ENCODE data around the gene ELOB. TPM values are rescaled to one million over a fixed set of nuclear protein-coding genes. Genes with fewer than 3 reads are reported as not detected.

Gene ELOB
- total RNA-seq, 1 donor from 2014 or later, result 946 TPM

DNA sequence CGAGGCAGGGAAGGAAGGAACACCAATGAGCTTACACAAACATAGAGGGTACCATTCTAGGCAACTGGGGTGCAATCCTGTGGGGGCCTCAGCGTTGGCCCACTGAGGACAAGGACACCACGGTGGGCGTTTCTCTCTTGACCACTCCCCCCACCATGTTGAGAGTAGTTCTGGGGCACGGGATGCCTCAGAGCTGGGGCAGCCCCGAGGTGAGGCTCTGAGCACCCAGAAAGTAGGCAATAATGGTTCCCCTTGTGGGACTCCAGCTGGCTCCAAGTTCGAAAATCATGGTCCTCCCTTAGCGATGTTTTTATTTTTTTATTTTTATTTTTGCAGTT lies 45.0 kb upstream of the ELOB start:
- TF ChIP-seq, protein P1, sequence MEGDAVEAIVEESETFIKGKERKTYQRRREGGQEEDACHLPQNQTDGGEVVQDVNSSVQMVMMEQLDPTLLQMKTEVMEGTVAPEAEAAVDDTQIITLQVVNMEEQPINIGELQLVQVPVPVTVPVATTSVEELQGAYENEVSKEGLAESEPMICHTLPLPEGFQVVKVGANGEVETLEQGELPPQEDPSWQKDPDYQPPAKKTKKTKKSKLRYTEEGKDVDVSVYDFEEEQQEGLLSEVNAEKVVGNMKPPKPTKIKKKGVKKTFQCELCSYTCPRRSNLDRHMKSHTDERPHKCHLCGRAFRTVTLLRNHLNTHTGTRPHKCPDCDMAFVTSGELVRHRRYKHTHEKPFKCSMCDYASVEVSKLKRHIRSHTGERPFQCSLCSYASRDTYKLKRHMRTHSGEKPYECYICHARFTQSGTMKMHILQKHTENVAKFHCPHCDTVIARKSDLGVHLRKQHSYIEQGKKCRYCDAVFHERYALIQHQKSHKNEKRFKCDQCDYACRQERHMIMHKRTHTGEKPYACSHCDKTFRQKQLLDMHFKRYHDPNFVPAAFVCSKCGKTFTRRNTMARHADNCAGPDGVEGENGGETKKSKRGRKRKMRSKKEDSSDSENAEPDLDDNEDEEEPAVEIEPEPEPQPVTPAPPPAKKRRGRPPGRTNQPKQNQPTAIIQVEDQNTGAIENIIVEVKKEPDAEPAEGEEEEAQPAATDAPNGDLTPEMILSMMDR (IDR thresholded peaks at IDR 0.05; ENCODE audit: insufficient read depth, low read length, severe bottlenecking), result no peak
- no peak for FAIRE-seq
- no peak overlapping the region for H3K4me3 ChIP-seq (ENCODE audit: low read depth, low read length)
- peaks cover 2% of the 10 kb centered on the region for H3K27me3 ChIP-seq (ENCODE audit: control insufficient read depth, insufficient read depth, low read length)
- H3K36me3 ChIP-seq (ENCODE audit: control insufficient read depth, insufficient read depth, low read length), result no peaks in the 10 kb centered on the region
- DNase-seq (ENCODE audit: low read depth), result no peak

DNA sequence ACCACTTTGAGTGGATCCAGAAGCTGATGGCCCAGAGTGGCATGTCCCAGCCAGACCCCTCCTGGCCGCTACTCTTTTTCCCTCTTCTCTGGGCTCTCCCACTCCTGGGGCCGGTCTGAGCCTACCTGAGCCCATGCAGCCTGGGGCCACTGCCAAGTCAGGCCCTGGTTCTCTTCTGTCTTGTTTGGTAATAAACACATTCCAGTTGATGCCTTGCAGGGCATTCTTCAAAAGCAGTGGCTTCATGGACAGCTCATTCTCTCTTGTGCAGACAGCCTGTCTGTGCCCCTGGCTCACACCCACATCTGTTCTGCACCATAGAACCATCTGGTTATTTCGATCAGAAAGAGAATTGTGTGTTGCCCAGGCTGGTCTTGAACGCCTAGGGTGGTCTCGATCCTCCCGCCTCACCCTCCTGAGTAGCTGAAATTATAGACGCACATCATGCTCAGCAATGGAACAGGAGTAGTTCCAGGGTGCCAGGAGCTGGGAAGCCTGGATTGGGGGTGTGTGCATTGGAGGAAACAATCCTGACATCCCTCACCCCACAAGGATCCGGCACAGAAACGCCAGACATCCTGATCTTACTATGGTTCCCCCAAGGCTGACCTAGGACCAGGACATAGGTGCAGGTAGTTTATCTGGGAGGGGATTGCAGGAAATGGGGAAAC lies 44.5 kb upstream of the ELOB start:
- DNase-seq (ENCODE audit: low read depth) (no peak), FAIRE-seq (no peak)
- Histone ChIP-seq H3K27me3 (ENCODE audit: control insufficient read depth, insufficient read depth, low read length) (peaks cover 2% of the 10 kb centered on the region), H3K4me3 (ENCODE audit: low read depth, low read length) (no peak overlapping the region), H3K36me3 (ENCODE audit: control insufficient read depth, insufficient read depth, low read length) (no peaks in the 10 kb centered on the region)
- TF ChIP-seq, protein P1 (IDR thresholded peaks at IDR 0.05; ENCODE audit: insufficient read depth, low read length, severe bottlenecking), result no peak

GRCh38 chr16:2820836-2821486 lies 43.9 kb upstream of the ELOB start:
- FAIRE-seq (no peak), DNase-seq (ENCODE audit: low read depth) (no peak)
- TF ChIP-seq, protein P1 (IDR thresholded peaks at IDR 0.05; ENCODE audit: insufficient read depth, low read length, severe bottlenecking), result no peak
- no peaks in the 10 kb centered on the region for H3K36me3 ChIP-seq (ENCODE audit: control insufficient read depth, insufficient read depth, low read length)
- peaks cover 2% of the 10 kb centered on the region for H3K27me3 ChIP-seq (ENCODE audit: control insufficient read depth, insufficient read depth, low read length)
- H3K4me3 ChIP-seq (ENCODE audit: low read depth, low read length), result no peak overlapping the region

- DNase-seq (ENCODE audit: low read depth) (no peak), FAIRE-seq (no peak)
- TF ChIP-seq, protein P1 (IDR thresholded peaks at IDR 0.05; ENCODE audit: insufficient read depth, low read length, severe bottlenecking), result no peak
- Histone ChIP-seq H3K4me3 (ENCODE audit: low read depth, low read length) (no peak overlapping the region), H3K27me3 (ENCODE audit: control insufficient read depth, insufficient read depth, low read length) (peaks cover 5% of the 10 kb centered on the region), H3K36me3 (ENCODE audit: control insufficient read depth, insufficient read depth, low read length) (no peaks in the 10 kb centered on the region)
These were observed 43.1 kb upstream of the ELOB start for GRCh38 chr16:2819939-2820835.

- no peak overlapping the region for H3K4me3 ChIP-seq (ENCODE audit: low read depth, low read length)
- no peak for FAIRE-seq
- H3K36me3 ChIP-seq (ENCODE audit: control insufficient read depth, insufficient read depth, low read length), result no peaks in the 10 kb centered on the region
- peaks cover 7% of the 10 kb centered on the region for H3K27me3 ChIP-seq (ENCODE audit: control insufficient read depth, insufficient read depth, low read length)
- DNase-seq (ENCODE audit: low read depth), result no peak
- TF ChIP-seq, protein P1 (IDR thresholded peaks at IDR 0.05; ENCODE audit: insufficient read depth, low read length, severe bottlenecking), result no peak
These were observed 42.3 kb upstream of the ELOB start for GRCh38 chr16:2819179-2819938.
